Activated CD4-positive, CD25-positive, alpha-beta regulatory T cell treated with anti-CD3 and anti-CD28 coated beads, Interleukin-2, amount 50 U/mL, for 72 hours (primary cell): ENCODE data around the gene PAX5.

Experiments
- DNase-seq: peaks from one replicate; pipeline ENCODE4 v3.0.0; 2021

The PAX5 gene

GRCh38 chr9:37011530-37011929, 22.5 kb downstream of the PAX5 start:
- no peak for DNase-seq

DNA sequence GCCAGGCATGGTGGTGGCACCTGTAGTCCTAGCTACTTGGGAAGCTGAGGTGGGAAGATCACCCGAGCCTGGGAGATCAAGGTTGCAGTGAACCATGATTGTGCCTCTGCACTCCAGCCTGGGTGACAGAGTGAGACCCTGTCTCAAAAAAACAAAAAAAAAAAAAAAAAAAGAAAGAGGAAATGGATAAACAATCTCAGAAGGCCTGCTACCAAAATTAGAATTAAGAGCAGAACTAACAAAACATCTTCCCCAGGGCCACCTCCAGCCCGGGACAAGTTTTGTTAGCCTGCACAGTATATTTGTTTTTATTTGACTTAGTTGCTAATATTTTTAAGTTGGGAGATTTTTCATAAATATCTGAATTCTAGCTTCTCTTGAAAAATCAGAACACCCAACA, 23.1 kb downstream of the PAX5 start:
- DNase-seq, result no peak

GRCh38 chr9:37010180-37010579, 23.9 kb downstream of the PAX5 start:
- no peak for DNase-seq

GRCh38 chr9:37007295-37007694, 26.8 kb downstream of the PAX5 start:
- DNase-seq, result no peak

GRCh38 chr9:37005517-37006140, 28.4 kb downstream of the PAX5 start:
- no peak for DNase-seq

- DNase-seq, result no peak
Measured at GRCh38 chr9:37004424-37004935, 29.6 kb downstream of the PAX5 start.

- no peak for DNase-seq
Measured at GRCh38 chr9:37002413-37003217, 31.5 kb downstream of the PAX5 start.

DNA sequence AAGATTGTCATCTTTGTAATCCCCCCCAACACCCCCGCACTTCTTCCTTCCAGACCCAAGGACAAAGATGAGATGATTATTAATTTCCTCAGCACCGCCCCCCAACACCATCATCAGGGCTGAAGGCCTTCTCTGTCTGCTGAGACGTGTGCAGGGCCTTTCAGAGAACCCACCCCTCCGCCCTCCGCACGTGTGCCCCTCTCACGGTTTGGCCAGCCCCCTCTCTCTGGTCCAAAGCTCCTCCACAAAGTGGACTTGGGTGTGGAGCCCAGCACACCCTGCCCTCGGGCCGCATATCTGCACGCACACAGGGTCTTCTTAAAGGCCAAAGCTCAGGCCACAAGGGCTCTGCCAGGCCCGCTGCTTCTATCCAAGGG, 32.0 kb downstream of the PAX5 start:
- no peak for DNase-seq

DNA sequence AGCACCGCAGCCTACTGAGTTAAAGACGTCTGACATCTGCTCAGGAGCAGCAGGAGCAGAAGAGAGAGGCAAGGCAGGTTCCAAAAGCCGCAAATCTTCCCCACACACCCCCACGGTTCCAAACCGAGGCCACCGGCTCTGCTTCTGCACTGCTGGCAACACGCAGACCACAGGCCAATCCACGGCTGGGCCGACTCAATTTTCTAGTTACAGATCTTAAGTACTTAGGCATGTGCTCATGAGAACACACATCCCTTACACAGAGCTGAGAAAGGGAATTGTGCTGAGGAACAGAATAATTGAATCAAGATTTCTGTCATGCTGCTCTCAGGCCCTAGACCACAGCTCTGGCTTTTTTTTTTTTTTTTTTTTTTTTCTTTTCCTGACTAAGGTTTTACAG, 32.6 kb downstream of the PAX5 start:
- no peak for DNase-seq

- DNase-seq, result no peak
Measured at GRCh38 chr9:36999728-37000333, 34.2 kb downstream of the PAX5 start.

DNA sequence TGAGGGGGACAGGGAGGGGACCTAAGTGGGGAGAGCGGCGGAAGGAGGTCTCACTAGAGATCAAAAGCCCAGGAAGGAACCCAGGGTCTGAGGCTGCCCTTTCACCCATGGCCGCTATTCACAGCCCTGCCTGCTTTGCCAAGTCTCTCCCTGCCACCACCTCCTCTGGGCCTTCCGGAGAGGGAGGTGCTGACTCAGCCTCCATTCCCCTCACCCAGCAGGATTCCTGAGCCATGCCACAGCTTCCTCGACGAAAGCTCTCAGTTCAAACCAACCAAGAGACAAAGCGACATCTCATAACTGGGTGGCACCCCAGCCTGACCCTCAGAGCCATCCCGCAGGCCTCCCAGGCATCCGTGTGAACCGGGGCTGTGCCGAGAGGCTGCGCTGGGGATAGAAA, 36.7 kb downstream of the PAX5 start:
- no peak for DNase-seq

DNA sequence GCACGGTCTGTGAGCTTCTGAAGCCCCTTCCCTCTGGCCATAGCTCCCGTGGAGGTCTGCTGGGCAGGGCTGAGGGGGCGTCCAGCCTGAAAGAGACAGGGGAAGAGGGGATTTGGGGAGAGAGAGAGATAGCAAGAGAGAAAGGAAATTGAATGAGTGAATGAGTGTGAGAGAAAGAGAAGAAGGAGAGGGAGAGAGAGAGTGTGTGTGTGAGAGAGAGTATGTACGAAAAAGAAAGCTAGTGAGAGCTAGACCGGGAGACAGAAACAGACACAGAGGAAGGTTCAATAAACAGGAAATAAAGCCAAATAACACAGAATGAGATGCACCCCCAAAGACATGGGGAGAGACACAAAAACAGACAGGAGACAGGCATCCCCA, 37.4 kb downstream of the PAX5 start:
- no peak for DNase-seq

DNA sequence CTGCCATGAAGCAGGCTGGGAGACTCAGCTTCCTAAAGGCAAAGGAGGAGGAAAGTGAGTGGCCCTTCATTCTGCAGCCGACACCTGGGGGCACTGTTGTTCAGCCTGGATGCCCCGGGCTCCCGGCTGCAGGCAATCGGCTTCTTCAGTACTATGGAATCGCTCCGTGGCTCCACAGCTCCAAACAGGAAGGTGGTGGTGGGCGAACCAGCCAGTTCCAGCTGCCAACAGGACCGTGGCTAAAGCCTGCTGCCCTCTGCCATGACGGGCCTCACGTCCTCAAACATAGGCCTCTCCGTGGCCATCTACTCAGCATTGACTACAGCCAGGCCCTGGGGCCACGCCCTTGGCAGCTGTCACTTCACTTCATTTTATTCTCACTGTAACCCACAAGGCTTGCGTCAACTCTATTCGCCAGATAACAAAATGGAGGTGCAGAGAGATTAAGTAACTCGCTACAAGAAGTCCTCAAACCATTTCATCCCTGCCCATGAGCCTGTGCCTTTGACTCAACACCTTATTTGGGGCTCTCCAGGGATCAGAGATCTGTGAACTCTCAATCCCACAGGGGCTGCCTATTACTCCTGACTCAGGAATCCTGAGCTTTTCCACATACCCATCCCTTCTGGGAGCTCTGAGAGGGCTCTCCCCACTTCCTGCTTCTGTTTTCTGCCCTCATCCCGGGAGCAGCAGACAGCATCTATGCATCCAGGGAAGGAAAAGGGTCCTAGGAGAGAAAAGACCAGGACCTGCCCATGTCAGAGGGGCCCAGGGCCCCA, 38.0 kb downstream of the PAX5 start:
- DNase-seq, result peak; percentile 49

GRCh38 chr9:36993933-36994764, 39.9 kb downstream of the PAX5 start:
- DNase-seq, result no peak

- no peak for DNase-seq
Measured at GRCh38 chr9:36992501-36993316, 41.4 kb downstream of the PAX5 start.

- peak; percentile 61 for DNase-seq
Measured at GRCh38 chr9:36991516-36992134, 42.4 kb downstream of the PAX5 start.

GRCh38 chr9:36988848-36989247, 45.2 kb downstream of the PAX5 start:
- DNase-seq, result no peak

GRCh38 chr9:36987891-36988290, 46.2 kb downstream of the PAX5 start:
- no peak for DNase-seq

DNA sequence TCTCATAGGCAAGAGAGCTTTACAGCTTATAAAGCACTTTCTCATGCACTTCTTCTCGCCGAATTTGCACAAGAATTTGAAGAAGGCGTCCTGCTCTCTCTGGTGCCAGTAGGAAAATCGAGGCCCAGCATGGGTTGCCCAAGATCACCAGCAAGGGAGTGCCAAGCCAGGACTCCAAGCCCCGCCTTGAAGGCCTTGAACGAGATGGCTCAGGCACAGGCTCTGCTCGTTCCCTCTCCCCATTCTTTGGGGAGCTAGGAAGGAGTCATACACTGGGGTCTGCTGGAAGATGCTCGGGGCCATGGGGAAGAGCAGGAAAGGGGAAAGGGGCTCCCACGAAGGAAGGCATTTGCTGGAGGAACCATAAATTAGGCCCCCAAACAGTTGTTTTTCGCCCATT, 46.7 kb downstream of the PAX5 start:
- no peak for DNase-seq

GRCh38 chr9:36986468-36987408, 47.3 kb downstream of the PAX5 start:
- DNase-seq, result no peak
